Right lobe of liver (tissue), 6 donors: ENCODE measurements around the gene MYRIP. TPM values are rescaled to one million over a fixed set of nuclear protein-coding genes. Genes with fewer than 3 reads are reported as not detected.

Experiments
- ATAC-seq, 4 donors: fragments of 200-7000 bp; cut with Tn5 transposase; one replicate each; pipeline ENCODE4 v1.9.1; 2020; ENCODE audit warnings: mild to moderate bottlenecking in 4 of 4, moderate library complexity in 4 of 4
- DNase-seq, 3 donors: peaks; one replicate each; pipeline ENCODE4 v3.0.0-alpha.2; 2020
- H3K27ac ChIP-seq, 3 donors: fragments of 200-600 bp; one replicate each; pipeline ENCODE4 v1.8.0; 2022
- H3K27me3 ChIP-seq, 2 donors: fragments of 200-600 bp; one replicate each; pipeline ENCODE4 v1.8.0; 2022
- H3K36me3 ChIP-seq, 4 donors: fragments of 200-600 bp; sonication (generic) in 1 of 4; one replicate each; pipeline versions ENCODE4 v1.5.1 to v1.8.0; 2017 to 2022; ENCODE audit warnings: control low read depth in 1 of 4
- H3K4me1 ChIP-seq, 4 donors: fragments of 200-600 bp; sonication (generic) in 1 of 4; one replicate each; pipeline versions ENCODE4 v1.5.1 to v1.8.0; 2017 to 2022; ENCODE audit warnings: control low read depth in 1 of 4
- H3K4me3 ChIP-seq, 3 donors: fragments of 200-600 bp; one replicate each; pipeline ENCODE4 v1.8.0; 2022
- H3K9me3 ChIP-seq, 4 donors: fragments of 200-600 bp; sonication (generic) in 1 of 4; one replicate each; pipeline versions ENCODE4 v1.5.1 to v1.8.0; 2017 to 2022; ENCODE audit warnings: control low read depth in 1 of 4
- CTCF ChIP-seq, 4 donors: fragments of 200-600 bp in 3 of 4; fragments of 450-650 bp in 1 of 4; IDR thresholded peaks; one replicate each; pipeline versions ENCODE4 v1.5.1 to v1.8.0; 2016 to 2022; ENCODE audit warnings: antibody characterized with exemption in 4 of 4, mild to moderate bottlenecking in 2 of 4
- POLR2A ChIP-seq: fragments of 450-650 bp; IDR thresholded peaks from one replicate; pipeline ENCODE4 v1.6.1; 2017; ENCODE audit warnings: antibody characterized with exemption, mild to moderate bottlenecking
- WGBS: methylation state at CpG from one replicate; pipeline ENCODE4 v1.1.6; 2018; ENCODE audit warnings: low coverage, low lambda C conversion rate; ENCODE audit not compliant: insufficient coverage; ENCODE audit errors: missing lambda C conversion rate; 5-methylcytosine and 5-hydroxymethylcytosine counted together
- intact Hi-C, 2 donors: fragments of 100-400 bp; cut with DNase I; formaldehyde crosslinking; loops; one replicate each; pipeline versions ENCODE4 v1.11.2 to v1.14.1; 2022
- long read RNA-seq: library from polyadenylated mRNA; unstranded; transcript quantifications from one replicate; pipeline ENCODE4 v2.0.0, GENCODE V29; 2019
- total RNA-seq, 6 experiments: library from RNA; depleted of rRNA in 2 of 6; stranded (reverse); fragments of >200 nt in 2 of 6; fragmentation: NEBNext Ultra II Directional in 3 of 6; extraction: Animal tissue kit (Norgen Biotek cat#: 25700) in 3 of 6; gene quantifications; one replicate each; pipeline versions ENCODE4 v1.1.0 to v1.2.4, GENCODE V29; 2016 to 2023
- donor health status: DM: no; HTN: yes; CAD: no.
- donor health status: DM: no; HTN: no; CAD: no.
- donor health status: DM: no; HTN: no; CAD: no.
- donor health status: DM: no; HTN: yes; CAD: no.
- donor health status: DM: no; HTN: yes; CAD: no.

MYRIP gene
- 10 to 100 TPM; 14.3 to 23.2 (median 19.0) TPM for total RNA-seq
- long read RNA-seq, partial matches to known transcripts = 2 of 4 reads
- long read RNA-seq, other reads (novel, unspliced or antisense) = 2 of 4 reads

- DNase-seq (peak; percentile 87 to 93 (median 92)), ATAC-seq (peak; percentile 65 to 91 (median 82))
- peak within 1 kb of the TSS; percentile 52 to 74 (median 63) for H3K27ac ChIP-seq
- no peaks in the 10 kb centered on the region for H3K36me3 ChIP-seq
- WGBS = under 1% methylated on average over 32 of the region's 103 CpGs
- H3K4me3 ChIP-seq = peak within 1 kb of the TSS; percentile 61 to 88 (median 72)
- intact Hi-C loops = no loop called here
- no peaks in the 10 kb centered on the region for H3K27me3 ChIP-seq
- no peaks in the 10 kb centered on the region for H3K9me3 ChIP-seq
- TF ChIP-seq CTCF (IDR thresholded peaks at IDR 0.05) (peak; percentile 5 to 30 (median 16)), POLR2A (peak; percentile 70)
- H3K4me1 ChIP-seq = peaks cover 0 to 51% (median 14%) of the 10 kb centered on the region in 4 donors
Observed at GRCh38 chr3:39809181-39809994, at the start of gene MYRIP. TSS of gene MYRIP (plus strand) at chr3:39809609. CDS start at chr3:39900817, 91,208 bp downstream.

GRCh38 chr3:39760325-39760724, 49.1 kb upstream of the MYRIP start:
- Histone ChIP-seq H3K36me3 (no peaks in the 10 kb centered on the region), H3K4me3 (no peak overlapping the region), H3K27ac (no peak overlapping the region), H3K4me1 (peaks cover 0 to under 1% (median 0%) of the 10 kb centered on the region in 4 donors), H3K27me3 (no peaks in the 10 kb centered on the region), H3K9me3 (no peaks in the 10 kb centered on the region)
- ATAC-seq = no peak
- 65% methylated on average over 1 of the region's 1 CpG for WGBS
- no peak for DNase-seq
- TF ChIP-seq POLR2A = no peak
- no peak for TF ChIP-seq CTCF (IDR thresholded peaks at IDR 0.05)
- intact Hi-C loops = no loop called here

- H3K36me3 ChIP-seq = no peaks in the 10 kb centered on the region
- H3K4me3 ChIP-seq = no peak overlapping the region
- H3K9me3 ChIP-seq = no peaks in the 10 kb centered on the region
- ATAC-seq (no peak), DNase-seq (no peak)
- 50% methylated on average over 1 of the region's 1 CpG for WGBS
- no peak overlapping the region for H3K27ac ChIP-seq
- intact Hi-C loops = no loop called here
- TF ChIP-seq POLR2A = no peak
- no peak for TF ChIP-seq CTCF (IDR thresholded peaks at IDR 0.05)
- H3K4me1 ChIP-seq = peaks cover 0 to 11% (median 3%) of the 10 kb centered on the region in 4 donors
- no peaks in the 10 kb centered on the region for H3K27me3 ChIP-seq
Observed at GRCh38 chr3:39762537-39763070, 46.8 kb upstream of the MYRIP start.

- DNase-seq (no peak), ATAC-seq (no peak)
- TF ChIP-seq CTCF (IDR thresholded peaks at IDR 0.05) = no peak
- TF ChIP-seq POLR2A = no peak
- no peak overlapping the region for H3K4me3 ChIP-seq
- H3K27ac ChIP-seq = no peak overlapping the region
- intact Hi-C loops = no loop called here
- no peaks in the 10 kb centered on the region for H3K36me3 ChIP-seq
- no peaks in the 10 kb centered on the region for H3K27me3 ChIP-seq
- H3K9me3 ChIP-seq = no peaks in the 10 kb centered on the region
- H3K4me1 ChIP-seq = peaks cover 0 to 11% (median 3%) of the 10 kb centered on the region in 4 donors
Observed at GRCh38 chr3:39763390-39763789, 46.0 kb upstream of the MYRIP start.
